HepG2 (cell line): Measurements from ENCODE around the gene GPR149. TPM values are rescaled to one million over a fixed set of nuclear protein-coding genes. Genes with fewer than 3 reads are reported as not detected.

Source experiments
- BORCS8-MEF2B ChIP-seq: sonication (generic); formaldehyde crosslinking; IDR thresholded peaks from 2 replicates; pipeline ENCODE4 v1.8.0; 2022; ENCODE audit warnings: mild to moderate bottlenecking, missing genetic modification reagents
- CBFB ChIP-seq: sonication (generic); formaldehyde crosslinking; IDR thresholded peaks from 2 replicates; pipeline ENCODE4 v1.4.0; 2020; ENCODE audit warnings: missing genetic modification reagents
- DNMT1 ChIP-seq: sonication (generic); formaldehyde crosslinking; IDR thresholded peaks from 2 replicates; pipeline ENCODE4 v1.5.1; 2020; ENCODE audit warnings: mild to moderate bottlenecking, missing genetic modification reagents
- DPF2 ChIP-seq: sonication (generic); formaldehyde crosslinking; IDR thresholded peaks from 2 replicates; pipeline ENCODE4 v1.4.0; 2020; ENCODE audit warnings: mild to moderate bottlenecking, low read depth, missing genetic modification reagents, borderline replicate concordance
- KLF16 ChIP-seq, 2 experiments: sonication (generic) in 1 of 2; formaldehyde crosslinking in 1 of 2; IDR thresholded peaks; 2 replicates each; pipeline versions ENCODE4 v1.6.1 to v1.8.0; 2016 to 2023; ENCODE audit warnings: missing genetic modification reagents in 2 of 2, missing compliant biosample characterization in 1 of 2
- MBD4 ChIP-seq: IDR thresholded peaks from 2 replicates; pipeline ENCODE4 v1.6.1; 2012; ENCODE audit warnings: low read length, inconsistent platforms, borderline replicate concordance
- NFE2L2 ChIP-seq: fragments of 150-350 bp; IDR thresholded peaks from 2 replicates; pipeline ENCODE4 v1.6.1; 2014; ENCODE audit warnings: low read length
- PHB2 ChIP-seq: fragments of 450-650 bp; IDR thresholded peaks from 2 replicates; pipeline ENCODE4 v1.6.1; 2018; ENCODE audit not compliant: partially characterized antibody
- RFXANK ChIP-seq: IDR thresholded peaks from 2 replicates; pipeline ENCODE4 v1.6.1; 2016
- SIX4 ChIP-seq: sonication (generic); formaldehyde crosslinking; IDR thresholded peaks from 2 replicates; pipeline ENCODE4 v1.4.0; 2020; ENCODE audit warnings: missing genetic modification reagents
- SRF ChIP-seq: IDR thresholded peaks from 2 replicates; pipeline ENCODE4 v1.6.1; 2011; ENCODE audit warnings: mild to moderate bottlenecking, low read depth, low read length, moderate library complexity
- ZFP82 ChIP-seq: sonication (generic); formaldehyde crosslinking; IDR thresholded peaks from 2 replicates; pipeline ENCODE4 v1.5.1; 2020; ENCODE audit warnings: mild to moderate bottlenecking, missing genetic modification reagents, borderline replicate concordance
- ZNF317 ChIP-seq: sonication (generic); formaldehyde crosslinking; IDR thresholded peaks from 2 replicates; pipeline ENCODE4 v1.5.0; 2020; ENCODE audit warnings: mild to moderate bottlenecking, missing genetic modification reagents
- ZNF674 ChIP-seq: sonication (generic); formaldehyde crosslinking; IDR thresholded peaks from 2 replicates; pipeline ENCODE4 v1.5.0; 2020; ENCODE audit warnings: low read depth, mild to moderate bottlenecking, missing genetic modification reagents
- ZNF737 ChIP-seq: sonication (generic); formaldehyde crosslinking; IDR thresholded peaks from 2 replicates; pipeline ENCODE4 v1.5.0; 2020; ENCODE audit warnings: missing genetic modification reagents, mild to moderate bottlenecking, borderline replicate concordance
- ZNF780A ChIP-seq: sonication (generic); formaldehyde crosslinking; IDR thresholded peaks from 2 replicates; pipeline ENCODE4 v1.8.0; 2022; ENCODE audit warnings: mild to moderate bottlenecking, missing genetic modification reagents, moderate library complexity
- polyA plus RNA-seq, 8 experiments: library from polyadenylated mRNA; depleted of rRNA in 3 of 8; stranded (reverse) in 7 of 8; unstranded in 1 of 8; fragments of >200 nt; fragmentation: Illumina TruSeq in 4 of 8; extraction: Trizol in 4 of 8; gene quantifications; 2 replicates each; pipeline versions ENCODE4 v1.2.1 to v1.2.3, GENCODE V29; 2011 to 2016; ENCODE audit warnings: low read depth in 4 of 8, missing spikeins in 1 of 8, mixed read lengths in 1 of 8; ENCODE audit not compliant: insufficient read depth in 1 of 8
- total RNA-seq, 5 experiments: library from RNA; depleted of rRNA; stranded (reverse); fragments of >200 nt; fragmentation: Illumina TruSeq; extraction: Trizol; gene quantifications; 2 replicates each; pipeline ENCODE4 v1.2.3, GENCODE V29; 2016; ENCODE audit warnings: low read depth in 1 of 5
- TF ChIP-seq, protein P1 (sequence below): sonication (generic); formaldehyde crosslinking; IDR thresholded peaks from 2 replicates; pipeline ENCODE4 v1.4.0; 2020; ENCODE audit warnings: missing genetic modification reagents
- TF ChIP-seq, protein P2 (sequence below), 2 experiments: fragments of 450-650 bp in 1 of 2; sonication (generic) in 1 of 2; formaldehyde crosslinking; IDR thresholded peaks; 2 replicates each; pipeline versions ENCODE4 v1.5.0 to v1.8.0; 2020 to 2022; ENCODE audit warnings: mild to moderate bottlenecking in 1 of 2, missing genetic modification reagents in 1 of 2
- TF ChIP-seq, protein P3 (sequence below): sonication (generic); formaldehyde crosslinking; IDR thresholded peaks from 2 replicates; pipeline ENCODE4 v1.4.0; 2020; ENCODE audit warnings: missing genetic modification reagents, low read depth, mild to moderate bottlenecking, borderline replicate concordance
- TF ChIP-seq, protein P4 (sequence below): sonication (generic); formaldehyde crosslinking; IDR thresholded peaks from 2 replicates; pipeline ENCODE4 v1.4.0; 2020; ENCODE audit warnings: missing genetic modification reagents, borderline replicate concordance

GPR149 gene
- total and polyA plus RNA-seq, 2 of the 13 experiments (the other 11 are each of a cell fraction or from before 2014, with no cell fraction given) = not detected

DNA sequence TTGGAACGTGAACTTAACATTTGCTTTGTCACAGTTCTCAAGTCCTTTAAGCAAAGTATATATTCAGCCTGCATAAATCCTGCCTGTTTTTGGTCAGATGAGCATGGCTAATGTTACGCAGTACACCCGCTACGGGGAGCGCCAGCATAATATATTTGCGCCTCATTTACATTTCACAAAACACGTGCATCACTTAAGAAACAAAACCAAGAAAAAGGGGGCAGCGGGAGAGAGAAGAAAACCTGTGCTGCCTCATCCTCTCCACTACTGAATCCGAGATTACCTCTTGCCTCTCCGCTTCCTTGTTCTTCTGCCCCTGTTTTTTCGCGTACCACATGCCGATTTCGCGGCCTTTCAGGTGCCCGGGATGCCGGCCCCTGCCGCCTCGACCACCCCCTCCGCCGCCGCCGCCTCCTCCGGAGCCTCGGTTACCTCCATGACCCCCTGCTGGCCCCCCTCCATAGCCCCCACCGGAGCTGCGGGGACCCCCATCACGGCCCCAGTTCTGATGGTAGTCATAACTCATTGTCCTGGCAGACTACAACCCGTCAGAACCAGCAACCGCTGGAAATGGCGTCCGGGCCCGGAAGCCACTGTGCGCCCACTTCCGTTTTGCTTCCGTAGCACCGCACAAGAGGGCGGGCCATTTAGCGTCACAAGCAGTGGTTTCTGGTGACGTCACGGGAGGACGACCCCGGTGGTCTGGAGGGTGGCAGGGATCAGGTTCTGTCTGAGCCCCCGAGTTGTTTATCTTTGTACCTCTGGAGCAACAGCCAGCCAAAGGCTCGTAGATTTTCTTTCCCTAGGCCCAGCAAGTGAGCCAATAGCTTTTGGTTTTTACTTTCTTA, 105.9 kb downstream of the GPR149 start, which contains the start of gene DHX36 (continued):
- TF ChIP-seq CBFB (CRISPR knock-in tag) (peak; percentile 64; the same call in 1 of the 2 replicates), DNMT1 (CRISPR knock-in tag) (no peak), ZNF674 (no peak), SRF (no peak), SIX4 (CRISPR knock-in tag) (peak; percentile 72; the same call in 1 of the 2 replicates), ZFP82 (CRISPR knock-in tag) (0 out of 2 replicates have a peak, but pooled peaks have one; percentile 70), MBD4 (no peak), DPF2 (CRISPR knock-in tag) (no peak), PHB2 (no peak), ZNF780A (CRISPR knock-in tag) (no peak), ZNF737 (CRISPR knock-in tag) (no peak; the same call in 1 of the 2 replicates), NFE2L2 (no peak), RFXANK (CRISPR knock-in tag) (0 out of 2 replicates have a peak, but pooled peaks have one; percentile 49), KLF16 (CRISPR knock-in tag; IDR thresholded peaks at IDR 0.05) (peak in 1 of 2 experiments; percentile 45; a peak in 1 of 4 replicates), BORCS8-MEF2B (CRISPR knock-in tag) (peak; percentile 59), ZNF317 (CRISPR knock-in tag) (no peak)
- TF ChIP-seq, protein P1, sequence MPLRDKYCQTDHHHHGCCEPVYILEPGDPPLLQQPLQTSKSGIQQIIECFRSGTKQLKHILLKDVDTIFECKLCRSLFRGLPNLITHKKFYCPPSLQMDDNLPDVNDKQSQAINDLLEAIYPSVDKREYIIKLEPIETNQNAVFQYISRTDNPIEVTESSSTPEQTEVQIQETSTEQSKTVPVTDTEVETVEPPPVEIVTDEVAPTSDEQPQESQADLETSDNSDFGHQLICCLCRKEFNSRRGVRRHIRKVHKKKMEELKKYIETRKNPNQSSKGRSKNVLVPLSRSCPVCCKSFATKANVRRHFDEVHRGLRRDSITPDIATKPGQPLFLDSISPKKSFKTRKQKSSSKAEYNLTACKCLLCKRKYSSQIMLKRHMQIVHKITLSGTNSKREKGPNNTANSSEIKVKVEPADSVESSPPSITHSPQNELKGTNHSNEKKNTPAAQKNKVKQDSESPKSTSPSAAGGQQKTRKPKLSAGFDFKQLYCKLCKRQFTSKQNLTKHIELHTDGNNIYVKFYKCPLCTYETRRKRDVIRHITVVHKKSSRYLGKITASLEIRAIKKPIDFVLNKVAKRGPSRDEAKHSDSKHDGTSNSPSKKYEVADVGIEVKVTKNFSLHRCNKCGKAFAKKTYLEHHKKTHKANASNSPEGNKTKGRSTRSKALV = no peak
- TF ChIP-seq, protein P2, sequence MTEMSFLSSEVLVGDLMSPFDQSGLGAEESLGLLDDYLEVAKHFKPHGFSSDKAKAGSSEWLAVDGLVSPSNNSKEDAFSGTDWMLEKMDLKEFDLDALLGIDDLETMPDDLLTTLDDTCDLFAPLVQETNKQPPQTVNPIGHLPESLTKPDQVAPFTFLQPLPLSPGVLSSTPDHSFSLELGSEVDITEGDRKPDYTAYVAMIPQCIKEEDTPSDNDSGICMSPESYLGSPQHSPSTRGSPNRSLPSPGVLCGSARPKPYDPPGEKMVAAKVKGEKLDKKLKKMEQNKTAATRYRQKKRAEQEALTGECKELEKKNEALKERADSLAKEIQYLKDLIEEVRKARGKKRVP (CRISPR knock-in tag; IDR thresholded peaks at IDR 0.05) = no peak
- TF ChIP-seq, protein P3, sequence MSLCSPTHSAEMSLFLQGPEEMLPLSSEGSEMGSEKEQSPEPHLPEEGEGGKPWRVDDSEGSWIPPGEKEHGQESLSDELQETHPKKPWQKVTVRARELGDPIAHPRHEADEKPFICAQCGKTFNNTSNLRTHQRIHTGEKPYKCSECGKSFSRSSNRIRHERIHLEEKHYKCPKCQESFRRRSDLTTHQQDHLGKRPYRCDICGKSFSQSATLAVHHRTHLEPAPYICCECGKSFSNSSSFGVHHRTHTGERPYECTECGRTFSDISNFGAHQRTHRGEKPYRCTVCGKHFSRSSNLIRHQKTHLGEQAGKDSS = no peak
- TF ChIP-seq, protein P4, sequence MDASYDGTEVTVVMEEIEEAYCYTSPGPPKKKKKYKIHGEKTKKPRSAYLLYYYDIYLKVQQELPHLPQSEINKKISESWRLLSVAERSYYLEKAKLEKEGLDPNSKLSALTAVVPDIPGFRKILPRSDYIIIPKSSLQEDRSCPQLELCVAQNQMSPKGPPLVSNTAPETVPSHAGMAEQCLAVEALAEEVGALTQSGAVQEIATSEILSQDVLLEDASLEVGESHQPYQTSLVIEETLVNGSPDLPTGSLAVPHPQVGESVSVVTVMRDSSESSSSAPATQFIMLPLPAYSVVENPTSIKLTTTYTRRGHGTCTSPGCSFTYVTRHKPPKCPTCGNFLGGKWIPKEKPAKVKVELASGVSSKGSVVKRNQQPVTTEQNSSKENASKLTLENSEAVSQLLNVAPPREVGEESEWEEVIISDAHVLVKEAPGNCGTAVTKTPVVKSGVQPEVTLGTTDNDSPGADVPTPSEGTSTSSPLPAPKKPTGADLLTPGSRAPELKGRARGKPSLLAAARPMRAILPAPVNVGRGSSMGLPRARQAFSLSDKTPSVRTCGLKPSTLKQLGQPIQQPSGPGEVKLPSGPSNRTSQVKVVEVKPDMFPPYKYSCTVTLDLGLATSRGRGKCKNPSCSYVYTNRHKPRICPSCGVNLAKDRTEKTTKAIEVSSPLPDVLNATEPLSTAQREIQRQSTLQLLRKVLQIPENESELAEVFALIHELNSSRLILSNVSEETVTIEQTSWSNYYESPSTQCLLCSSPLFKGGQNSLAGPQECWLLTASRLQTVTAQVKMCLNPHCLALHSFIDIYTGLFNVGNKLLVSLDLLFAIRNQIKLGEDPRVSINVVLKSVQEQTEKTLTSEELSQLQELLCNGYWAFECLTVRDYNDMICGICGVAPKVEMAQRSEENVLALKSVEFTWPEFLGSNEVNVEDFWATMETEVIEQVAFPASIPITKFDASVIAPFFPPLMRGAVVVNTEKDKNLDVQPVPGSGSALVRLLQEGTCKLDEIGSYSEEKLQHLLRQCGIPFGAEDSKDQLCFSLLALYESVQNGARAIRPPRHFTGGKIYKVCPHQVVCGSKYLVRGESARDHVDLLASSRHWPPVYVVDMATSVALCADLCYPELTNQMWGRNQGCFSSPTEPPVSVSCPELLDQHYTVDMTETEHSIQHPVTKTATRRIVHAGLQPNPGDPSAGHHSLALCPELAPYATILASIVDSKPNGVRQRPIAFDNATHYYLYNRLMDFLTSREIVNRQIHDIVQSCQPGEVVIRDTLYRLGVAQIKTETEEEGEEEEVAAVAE (CRISPR knock-in tag) = no peak
